Spinal cord (tissue), 10 donors: Measurements from ENCODE around the gene SNX4. TPM values are rescaled to one million over a fixed set of nuclear protein-coding genes. Genes with fewer than 3 reads are reported as not detected.

Experiments used
- DNase-seq, 6 donors: peaks; one replicate each; pipeline versions ENCODE4 v3.0.0 to v3.0.0-alpha.2; 2013 to 2015; ENCODE audit warnings: low spot score in 6 of 6, low read depth in 4 of 6
- H3K27ac ChIP-seq: one replicate; pipeline ENCODE4 v1.5.1; 2013; ENCODE audit warnings: low read depth, low read length, control low read depth
- H3K27me3 ChIP-seq: one replicate; pipeline ENCODE4 v1.6.1; 2013; ENCODE audit warnings: low read length; ENCODE audit not compliant: control insufficient read depth, insufficient read depth
- H3K36me3 ChIP-seq: one replicate; pipeline ENCODE4 v1.6.1; 2013; ENCODE audit warnings: low read length; ENCODE audit not compliant: control insufficient read depth, insufficient read depth
- H3K4me1 ChIP-seq: one replicate; pipeline ENCODE4 v1.6.1; 2013; ENCODE audit warnings: low read length; ENCODE audit not compliant: control insufficient read depth, insufficient read depth
- H3K4me3 ChIP-seq: one replicate; pipeline ENCODE4 v1.5.1; 2013; ENCODE audit warnings: low read depth, low read length, control low read depth
- H3K9me3 ChIP-seq: one replicate; pipeline ENCODE4 v1.6.1; 2013; ENCODE audit warnings: low read length; ENCODE audit not compliant: control insufficient read depth, insufficient read depth
- WGBS: methylation state at CpG from one replicate; pipeline ENCODE4 v1.1.5; 2013; ENCODE audit warnings: missing lambda C conversion rate; ENCODE audit not compliant: insufficient coverage; 5-methylcytosine and 5-hydroxymethylcytosine counted together
- polyA plus RNA-seq, 2 donors: library from polyadenylated mRNA; unstranded; fragments of 120-200 nt; gene quantifications; one replicate each; pipeline ENCODE4 v1.2.1, GENCODE V29; 2013; ENCODE audit not compliant: insufficient read length in 2 of 2
- total RNA-seq, 2 donors: library from RNA; depleted of rRNA in 1 of 2; stranded (reverse); fragments of 120-200 nt in 1 of 2; fragments of >200 nt in 1 of 2; gene quantifications; one replicate each; pipeline versions ENCODE4 v1.2.3 to v1.2.4, GENCODE V29; 2013 to 2014
- donor health status: healthy.

The SNX4 gene
- total and polyA plus RNA-seq, 4 donors = 44.7 to 63.4 (median 53.3) TPM

DNA sequence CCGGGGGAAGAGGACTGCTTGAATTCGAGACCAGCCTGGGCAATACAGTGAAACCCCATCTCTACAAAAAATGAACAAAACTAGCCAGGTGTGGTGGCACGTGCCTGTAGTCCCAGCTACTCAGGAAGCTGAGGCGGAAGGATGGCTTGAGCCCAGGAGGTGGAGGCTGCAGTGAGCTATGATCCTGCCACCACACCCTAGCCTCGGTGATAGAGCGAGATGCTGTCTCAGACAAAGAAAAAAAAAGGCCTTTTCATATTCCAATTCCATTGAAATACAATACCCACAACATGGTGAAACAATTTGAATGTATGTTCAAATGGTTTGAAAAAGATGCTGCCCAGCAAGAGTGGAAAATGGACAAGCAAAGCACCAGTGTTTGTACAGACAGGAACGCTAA lies 83.1 kb downstream of the SNX4 start:
- no peaks in the 10 kb centered on the region for H3K4me1 ChIP-seq
- no peaks in the 10 kb centered on the region for H3K27me3 ChIP-seq
- WGBS = 87% methylated on average over 3 of the region's 7 CpGs
- no peak overlapping the region for H3K4me3 ChIP-seq
- H3K9me3 ChIP-seq = no peaks in the 10 kb centered on the region
- no peak overlapping the region for H3K27ac ChIP-seq
- no peaks in the 10 kb centered on the region for H3K36me3 ChIP-seq
- no peak for DNase-seq

DNA sequence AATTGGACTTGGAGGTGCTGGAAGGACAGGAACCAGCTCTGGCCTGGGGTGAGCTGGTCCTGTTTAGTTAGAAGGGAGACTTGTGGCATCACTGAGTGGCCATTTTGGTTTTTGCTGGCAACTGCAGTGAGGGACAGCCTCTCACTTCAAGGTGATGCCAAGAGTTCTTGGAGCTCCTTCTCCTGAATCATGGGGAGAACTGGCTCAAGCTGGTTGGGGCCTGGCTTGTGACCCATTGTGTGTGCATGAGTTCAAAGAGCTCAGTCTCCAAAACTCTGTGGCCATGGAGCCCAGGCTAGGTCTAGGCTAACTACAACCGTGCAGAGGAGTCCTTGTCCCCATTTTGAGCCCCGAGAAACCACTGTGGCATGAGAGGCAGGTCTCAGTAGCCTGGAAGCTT lies 84.8 kb downstream of the SNX4 start:
- Histone ChIP-seq H3K27ac (no peak overlapping the region), H3K4me1 (no peaks in the 10 kb centered on the region), H3K36me3 (no peaks in the 10 kb centered on the region), H3K27me3 (no peaks in the 10 kb centered on the region), H3K4me3 (no peak overlapping the region), H3K9me3 (no peaks in the 10 kb centered on the region)
- DNase-seq = no peak
- 97% methylated on average over 2 of the region's 2 CpGs for WGBS

DNA sequence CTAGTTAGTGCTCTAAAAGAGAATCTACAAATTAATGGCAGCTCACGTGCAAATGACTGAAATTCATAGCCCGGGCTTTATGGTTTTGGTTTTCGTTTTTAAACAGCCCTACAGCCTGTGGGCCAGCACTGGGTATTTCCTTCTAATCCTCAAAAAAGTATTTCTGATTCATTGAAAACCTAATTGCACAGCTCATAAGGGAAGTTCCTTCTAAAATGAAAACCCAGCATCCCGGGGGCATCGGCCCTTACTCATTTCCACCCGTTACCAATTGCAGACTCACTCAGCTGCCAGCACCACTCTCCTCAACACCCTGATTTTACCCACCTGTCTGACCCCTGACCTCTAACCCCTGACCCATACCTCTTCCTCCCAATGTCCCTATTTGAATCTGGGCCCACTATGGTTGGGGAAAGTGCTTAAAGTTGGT lies 85.4 kb downstream of the SNX4 start:
- H3K27ac ChIP-seq = no peak overlapping the region
- peak in 1 of 6 donors; percentile 43 for DNase-seq
- no peak overlapping the region for H3K4me3 ChIP-seq
- H3K27me3 ChIP-seq = no peaks in the 10 kb centered on the region
- no peaks in the 10 kb centered on the region for H3K36me3 ChIP-seq
- no peaks in the 10 kb centered on the region for H3K4me1 ChIP-seq
- no peaks in the 10 kb centered on the region for H3K9me3 ChIP-seq
- WGBS = 86% methylated on average over 6 of the region's 6 CpGs

DNA sequence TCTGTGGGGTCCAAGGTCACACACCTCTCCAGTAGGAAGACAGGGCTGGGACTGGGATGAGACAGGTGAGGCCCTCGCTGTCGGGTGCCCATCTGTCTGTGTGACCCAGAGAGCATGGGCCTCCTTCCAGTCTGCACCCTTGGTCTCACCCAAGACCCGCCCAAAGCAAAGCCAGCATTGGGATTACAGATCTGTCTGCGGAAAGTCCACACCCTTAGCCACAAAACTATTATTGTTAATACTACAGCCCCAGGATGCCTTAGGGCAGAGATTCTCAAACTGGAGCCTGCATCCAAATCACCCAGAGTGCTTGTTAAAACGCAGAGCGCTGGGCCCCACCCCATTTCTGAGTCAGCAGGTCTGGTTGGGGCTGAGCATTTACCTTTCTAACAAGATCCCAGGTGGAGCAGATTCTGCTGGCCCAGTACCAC lies 86.4 kb downstream of the SNX4 start:
- no peaks in the 10 kb centered on the region for H3K9me3 ChIP-seq
- WGBS = 85% methylated on average over 6 of the region's 6 CpGs
- no peak for DNase-seq

DNA sequence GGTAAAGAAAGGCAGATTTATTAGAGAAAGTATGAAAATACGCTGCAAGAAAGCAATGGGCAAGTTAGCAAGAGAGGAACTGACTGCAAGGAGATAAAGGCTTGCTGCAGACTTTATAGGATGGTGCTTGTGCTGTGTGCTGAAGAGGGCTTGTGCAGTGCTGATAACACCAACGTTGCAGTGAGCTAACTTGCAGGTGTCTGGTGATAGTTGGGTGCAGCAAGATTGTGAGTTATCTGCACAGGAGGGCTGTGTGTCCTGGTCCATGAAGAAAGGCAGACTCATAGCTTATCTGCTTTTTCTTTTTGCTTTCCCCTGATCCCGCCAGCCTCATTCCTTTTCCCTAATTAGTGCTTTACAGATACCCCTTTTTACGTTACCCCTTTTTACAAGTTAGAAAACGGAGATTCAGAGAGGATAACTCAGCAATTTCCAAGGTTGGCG lies 86.9 kb downstream of the SNX4 start:
- Histone ChIP-seq H3K4me1 (no peaks in the 10 kb centered on the region), H3K9me3 (no peaks in the 10 kb centered on the region), H3K36me3 (no peaks in the 10 kb centered on the region), H3K27ac (no peak overlapping the region), H3K4me3 (no peak overlapping the region), H3K27me3 (no peaks in the 10 kb centered on the region)
- WGBS = 95% methylated on average over 6 of the region's 6 CpGs
- DNase-seq = no peak

More for the DNA sequence above, 86.4 kb downstream of the SNX4 start:
- no peaks in the 10 kb centered on the region for H3K27me3 ChIP-seq
- no peak overlapping the region for H3K4me3 ChIP-seq
- no peaks in the 10 kb centered on the region for H3K36me3 ChIP-seq
- H3K27ac ChIP-seq = no peak overlapping the region
- H3K4me1 ChIP-seq = no peaks in the 10 kb centered on the region

DNA sequence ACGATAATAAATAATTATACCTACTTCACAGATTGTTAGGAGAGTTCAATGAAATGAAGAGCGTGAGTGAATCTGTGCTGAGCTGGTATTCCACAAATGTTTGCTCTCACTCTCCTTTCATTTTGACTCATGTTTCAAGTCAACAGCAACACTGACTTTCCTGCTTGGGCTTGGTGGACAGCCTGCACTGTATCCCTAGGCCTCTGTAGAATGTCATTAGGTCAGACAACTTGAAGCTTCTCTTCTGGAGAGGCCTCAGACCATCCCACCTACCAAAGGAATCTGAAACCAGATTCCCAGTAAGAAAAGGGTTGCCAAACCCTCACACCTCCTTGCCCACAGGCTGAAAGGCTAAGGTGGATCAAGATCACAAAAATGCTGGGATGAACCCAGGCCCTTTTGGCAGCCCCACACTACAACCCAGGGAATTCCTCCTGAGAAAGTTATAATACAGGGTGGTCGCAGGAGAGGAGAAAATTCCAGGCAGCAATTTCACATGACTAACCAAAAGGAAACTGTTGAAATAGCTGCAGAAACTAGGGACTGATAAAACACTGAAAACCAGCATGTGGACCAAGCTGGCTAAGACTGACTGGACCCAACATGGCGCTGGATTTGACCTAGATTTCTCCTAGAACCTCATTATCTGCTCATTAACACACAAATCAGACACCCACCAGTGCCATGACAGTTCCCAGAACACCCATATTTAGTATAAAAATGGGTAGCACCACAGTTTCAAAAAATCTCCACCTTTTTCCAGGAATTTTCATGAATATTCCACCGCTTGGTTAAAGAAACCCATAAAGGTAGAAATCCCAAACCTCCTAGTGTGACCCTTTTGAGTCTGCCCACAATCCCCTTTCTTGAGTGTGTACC lies 87.9 kb downstream of the SNX4 start:
- 100% methylated on average over 1 of the region's 5 CpGs for WGBS
- Histone ChIP-seq H3K9me3 (no peaks in the 10 kb centered on the region), H3K27ac (no peak overlapping the region), H3K36me3 (no peaks in the 10 kb centered on the region), H3K27me3 (no peaks in the 10 kb centered on the region), H3K4me1 (no peaks in the 10 kb centered on the region), H3K4me3 (no peak overlapping the region)
- DNase-seq = no peak

DNA sequence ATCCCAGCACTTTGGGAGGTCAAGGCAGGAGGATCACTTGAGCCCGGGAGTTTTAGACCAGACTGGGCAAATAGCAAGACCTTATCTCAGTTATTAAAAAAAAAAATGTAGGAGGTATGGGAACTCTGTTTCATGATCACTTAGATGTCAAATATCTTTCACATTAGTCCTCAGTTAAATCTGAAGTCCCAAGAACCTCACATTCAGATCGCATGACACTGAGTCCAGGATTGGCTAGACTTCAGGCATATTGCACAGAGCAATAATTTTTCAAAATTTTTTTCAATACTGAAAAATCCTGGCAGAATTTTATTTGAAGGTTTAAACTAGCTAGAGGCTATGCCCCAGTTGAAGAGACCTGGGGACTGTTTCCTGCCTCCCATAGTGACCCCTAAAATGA lies 88.6 kb downstream of the SNX4 start:
- Histone ChIP-seq H3K4me3 (no peak overlapping the region), H3K27ac (no peak overlapping the region), H3K9me3 (no peaks in the 10 kb centered on the region), H3K4me1 (no peaks in the 10 kb centered on the region), H3K36me3 (no peaks in the 10 kb centered on the region), H3K27me3 (no peaks in the 10 kb centered on the region)
- DNase-seq = no peak
- WGBS = 100% methylated on average over 1 of the region's 2 CpGs

DNA sequence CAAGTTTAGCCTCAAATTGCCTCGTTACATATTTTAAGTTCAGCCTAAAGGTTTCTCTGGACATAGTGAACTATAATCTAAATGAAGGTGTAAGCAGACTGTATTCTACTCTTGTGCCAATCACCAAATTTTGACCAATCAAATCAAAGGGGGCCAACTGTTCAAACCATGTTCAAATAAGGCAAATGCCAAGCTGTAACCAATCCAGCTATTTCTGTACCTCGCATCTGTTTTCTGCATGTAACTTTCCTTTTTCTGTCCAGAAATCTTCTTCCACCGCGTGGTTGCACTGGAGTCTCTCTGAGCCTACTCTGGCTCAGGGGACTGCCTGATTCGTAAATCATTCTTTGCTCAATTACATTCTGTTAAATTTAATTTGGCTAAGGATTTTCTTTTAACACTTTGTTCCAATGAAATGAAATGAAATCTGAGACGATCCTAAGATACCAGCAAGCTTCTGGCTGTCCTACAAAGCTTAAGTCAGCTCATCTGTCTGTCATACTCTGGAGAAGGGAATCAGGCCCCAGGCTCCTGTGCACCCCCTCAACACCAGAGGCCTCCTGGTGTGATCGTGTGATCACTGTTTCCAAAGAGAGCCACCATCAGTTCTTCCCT lies 91.7 kb downstream of the SNX4 start:
- H3K27ac ChIP-seq = no peak overlapping the region
- no peaks in the 10 kb centered on the region for H3K36me3 ChIP-seq
- no peaks in the 10 kb centered on the region for H3K9me3 ChIP-seq
- WGBS = 77% methylated on average over 3 of the region's 7 CpGs
- no peak overlapping the region for H3K4me3 ChIP-seq
- no peaks in the 10 kb centered on the region for H3K4me1 ChIP-seq
- no peak for DNase-seq
- no peaks in the 10 kb centered on the region for H3K27me3 ChIP-seq

DNA sequence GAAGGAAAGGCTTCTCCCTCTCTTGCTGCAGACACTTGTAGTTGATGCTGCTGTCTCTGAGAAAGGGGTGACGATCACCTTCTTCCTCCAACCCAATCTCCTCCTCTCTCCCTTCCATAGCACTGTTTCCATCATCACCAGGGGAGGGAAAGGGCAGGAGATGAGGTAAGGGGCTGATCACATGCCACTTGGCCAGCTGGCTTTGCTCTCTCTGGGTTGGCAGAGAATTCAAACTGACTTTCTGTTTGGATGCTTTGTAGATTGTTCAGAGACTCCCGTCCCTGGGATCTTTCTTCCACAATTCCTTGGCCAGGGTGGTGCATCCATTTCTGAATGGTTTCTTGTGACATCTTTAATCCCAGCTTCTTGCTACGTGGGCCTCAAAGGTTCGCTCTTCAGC lies 101.7 kb downstream of the SNX4 start:
- no peaks in the 10 kb centered on the region for H3K9me3 ChIP-seq
- DNase-seq = no peak
- WGBS = 82% methylated on average over 2 of the region's 4 CpGs
- H3K27me3 ChIP-seq = no peaks in the 10 kb centered on the region
- H3K4me1 ChIP-seq = no peaks in the 10 kb centered on the region
- no peaks in the 10 kb centered on the region for H3K36me3 ChIP-seq
- H3K27ac ChIP-seq = no peak overlapping the region
- H3K4me3 ChIP-seq = no peak overlapping the region

DNA sequence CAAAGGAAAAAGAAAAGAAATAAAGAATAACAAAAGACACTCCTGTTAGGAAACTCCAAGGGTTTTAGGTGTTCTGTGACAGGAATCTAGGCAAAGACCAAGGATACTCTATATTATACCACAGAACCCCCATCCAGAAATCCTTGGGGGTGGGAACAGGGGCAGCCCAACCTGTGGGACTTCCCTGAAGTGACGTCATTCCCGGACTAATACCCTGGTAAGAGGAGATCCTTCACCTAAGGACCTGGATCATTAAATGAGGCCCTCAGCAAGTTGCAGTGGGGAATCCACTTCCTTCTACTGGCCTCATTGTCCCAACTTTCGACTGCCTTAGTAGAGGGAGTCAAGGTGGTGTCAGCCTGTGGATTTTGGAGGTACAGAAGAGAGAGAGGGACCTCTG lies 103.8 kb downstream of the SNX4 start:
- no CpG with 5 or more reads among the region's 3 CpGs for WGBS
- no peak overlapping the region for H3K4me3 ChIP-seq
- no peak overlapping the region for H3K27ac ChIP-seq
- H3K4me1 ChIP-seq = no peaks in the 10 kb centered on the region
- H3K9me3 ChIP-seq = no peaks in the 10 kb centered on the region
- no peak for DNase-seq
- no peaks in the 10 kb centered on the region for H3K27me3 ChIP-seq
- H3K36me3 ChIP-seq = no peaks in the 10 kb centered on the region
